DLD1 (cell line): ENCODE data around the gene C6orf47.
"Not testable (repeated sequence)": the region's sequence is repeated elsewhere in the genome, so short reads cannot be mapped to it uniquely, and the experiment has no call there.

ENCODE experiments used
- in situ Hi-C: cut with HindIII; loops from 2 replicates; pipeline ENCODE4 v1.10.0; 2017; ENCODE audit warnings: low sequenced_read_pairs

Gene C6orf47

GRCh38 chr6:31660381-31661261, at the start of gene C6orf47:
Gene C6orf47, minus strand, starts transcription at chr6:31660778. Its CDS starts 831 bp downstream, at chr6:31659947.
- in situ Hi-C loops, result no loop called here

- in situ Hi-C loops, result not testable (repeated sequence)
Observed at GRCh38 chr6:31709157-31709556, 48.6 kb upstream of the C6orf47 start.

GRCh38 chr6:31708224-31708623, 47.6 kb upstream of the C6orf47 start:
- in situ Hi-C loops, result no loop called here

GRCh38 chr6:31707701-31708100, 47.1 kb upstream of the C6orf47 start:
- in situ Hi-C loops, result no loop called here

GRCh38 chr6:31706599-31706998, 46.0 kb upstream of the C6orf47 start, which contains the start of gene LY6G6F:
Gene LY6G6F, plus strand, starts transcription at chr6:31706866. Its CDS starts 41 bp downstream, at chr6:31706907.
- in situ Hi-C loops, result no loop called here

GRCh38 chr6:31705931-31706330, 45.4 kb upstream of the C6orf47 start:
- in situ Hi-C loops, result no loop called here

- in situ Hi-C loops, result no loop called here
Observed at GRCh38 chr6:31702819-31703716, 42.5 kb upstream of the C6orf47 start, which contains the start of gene ABHD16A. Gene ABHD16A, minus strand, starts transcription at chr6:31703324. Its CDS starts 43 bp downstream, at chr6:31703281.

GRCh38 chr6:31702405-31702818, 41.8 kb upstream of the C6orf47 start:
- in situ Hi-C loops, result no loop called here

- in situ Hi-C loops, result no loop called here
Observed at GRCh38 chr6:31701666-31702404, 41.3 kb upstream of the C6orf47 start.

- in situ Hi-C loops, result no loop called here
Observed at GRCh38 chr6:31700740-31701401, 40.3 kb upstream of the C6orf47 start.

GRCh38 chr6:31697555-31697954, 37.0 kb upstream of the C6orf47 start:
- in situ Hi-C loops, result no loop called here

GRCh38 chr6:31693535-31693934, 33.0 kb upstream of the C6orf47 start:
- in situ Hi-C loops, result loop anchor here (5.0 kb wide), 1 partner anchor 39 kb away; no protein-coding TSS in a partner anchor

- in situ Hi-C loops, result loop anchor here (5.0 kb wide), 1 partner anchor 39 kb away; no protein-coding TSS in a partner anchor
Observed at GRCh38 chr6:31692886-31693285, 32.3 kb upstream of the C6orf47 start.

- in situ Hi-C loops, result loop anchor here (5.0 kb wide), 1 partner anchor 40 kb away; no protein-coding TSS in a partner anchor
Observed at GRCh38 chr6:31692353-31692752, 31.8 kb upstream of the C6orf47 start.

GRCh38 chr6:31691564-31692108, 31.1 kb upstream of the C6orf47 start:
- in situ Hi-C loops, result loop anchor here (5.0 kb wide), 1 partner anchor 41 kb away; no protein-coding TSS in a partner anchor

- in situ Hi-C loops, result loop anchor here (5.0 kb wide), 1 partner anchor 41 kb away; no protein-coding TSS in a partner anchor
Observed at GRCh38 chr6:31691078-31691463, 30.5 kb upstream of the C6orf47 start.

GRCh38 chr6:31690231-31691077, 29.9 kb upstream of the C6orf47 start:
- in situ Hi-C loops, result loop anchor here (5.0 kb wide), 1 partner anchor 42 kb away; no protein-coding TSS in a partner anchor
